Kidney (tissue), 14 donors: ENCODE data around the gene DIS3L2. TPM values are rescaled to one million over a fixed set of nuclear protein-coding genes. Genes with fewer than 3 reads are reported as not detected.

ENCODE experiments used
- DNase-seq, 5 donors: peaks; one replicate each; pipeline ENCODE4 v3.0.0-alpha.2; 2013 to 2020
- FAIRE-seq: peaks from 2 replicates; lab custom pipeline; 2012; peaks lifted over from hg19 to GRCh38; lab: Jason Lieb, UNC
- H3K27ac ChIP-seq, 2 donors: one replicate each; pipeline ENCODE4 v1.7.0; 2013; ENCODE audit warnings: low read depth in 2 of 2, low read length in 2 of 2, inconsistent platforms in 1 of 2
- H3K27me3 ChIP-seq: one replicate; pipeline ENCODE4 v1.7.1; 2013; ENCODE audit warnings: low read length, inconsistent platforms; ENCODE audit not compliant: control insufficient read depth, insufficient read depth
- H3K36me3 ChIP-seq, 3 donors: one replicate each; pipeline versions ENCODE4 v1.7.0 to v1.7.1; 2013; ENCODE audit warnings: low read length in 3 of 3, control low read depth in 1 of 3, inconsistent platforms in 1 of 3; ENCODE audit not compliant: insufficient read depth in 3 of 3, control insufficient read depth in 2 of 3
- H3K4me1 ChIP-seq, 3 donors: one replicate each; pipeline versions ENCODE4 v1.7.0 to v1.7.1; 2013; ENCODE audit warnings: low read length in 3 of 3, inconsistent platforms in 1 of 3, low read depth in 1 of 3; ENCODE audit not compliant: control insufficient read depth in 2 of 3, insufficient read depth in 2 of 3
- H3K4me3 ChIP-seq, 3 donors: one replicate each; pipeline versions ENCODE4 v1.7.0 to v1.8.1; 2013; ENCODE audit warnings: low read length in 3 of 3, control low read depth in 1 of 3, inconsistent platforms in 1 of 3
- H3K9ac ChIP-seq, 3 donors: one replicate each; pipeline versions ENCODE4 v1.7.0 to v1.7.1; 2013; ENCODE audit warnings: low read length in 3 of 3, control low read depth in 1 of 3, inconsistent platforms in 1 of 3
- H3K9me3 ChIP-seq, 3 donors: one replicate each; pipeline versions ENCODE4 v1.7.0 to v1.7.1; 2013; ENCODE audit warnings: low read length in 3 of 3, control low read depth in 1 of 3, inconsistent platforms in 1 of 3; ENCODE audit not compliant: control insufficient read depth in 2 of 3, insufficient read depth in 1 of 3
- CTCF ChIP-seq: IDR thresholded peaks from 3 replicates; pipeline ENCODE4 v1.5.1; 2012; ENCODE audit warnings: mild to moderate bottlenecking, moderate library complexity, borderline replicate concordance; ENCODE audit not compliant: insufficient read depth; ENCODE audit errors: extremely low read depth
- intact Hi-C: fragments of 100-400 bp; cut with DNase I; formaldehyde crosslinking; loops from one replicate; pipeline ENCODE4 v1.11.1; 2022
- polyA plus RNA-seq: library from polyadenylated mRNA; stranded (reverse); fragments of 350-450 nt; fragmentation: Illumina TruSeq; extraction: RNeasy Lipid Tissue Mini Kit (QIAGEN cat#74804); gene quantifications from one replicate; pipeline ENCODE4 v1.2.3, GENCODE V29; 2014; ENCODE audit warnings: low read depth, low replicate concordance; ENCODE audit not compliant: insufficient read depth
- total RNA-seq: library from RNA; stranded (reverse); fragmentation: NEBNext Ultra II Directional; extraction: Animal tissue kit (Norgen Biotek cat#: 25700); gene quantifications from one replicate; pipeline ENCODE4 v1.2.1, GENCODE V29; 2021
- donor health status: control.
- donor health status: control.
- donor health status: control.
- donor health status: control.
- donor health status: control.
- donor health status: DM: yes; HTN: yes; CAD: no.
- donor health status: Normal renal cell carcinoma (clear cell type).

The DIS3L2 gene
- total and polyA plus RNA-seq, 2 donors from 2014 or later = 12.3 to 47.7 TPM

DNA sequence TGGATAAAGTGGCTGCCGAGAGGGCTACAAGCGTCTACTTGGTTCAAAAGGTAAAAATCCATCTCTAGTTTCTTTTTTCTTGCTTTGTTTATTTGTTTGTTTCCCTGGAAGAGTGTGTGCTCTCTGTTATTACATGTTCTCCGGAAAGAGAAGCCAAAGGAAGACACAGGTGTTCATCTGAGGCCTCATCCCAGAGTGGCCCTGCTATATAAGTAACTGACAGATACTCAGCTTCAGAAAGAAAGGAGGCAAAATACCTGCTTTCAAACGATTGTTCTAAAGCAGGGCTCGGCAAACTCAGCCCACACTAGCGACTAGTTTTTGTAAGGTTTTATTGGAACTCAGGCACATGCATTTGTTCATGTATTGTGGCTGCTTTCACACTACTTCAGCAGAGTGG lies 277.1 kb downstream of the DIS3L2 start:
- FAIRE-seq (no peak), DNase-seq (no peak)
- Histone ChIP-seq H3K27me3 (no peaks in the 10 kb centered on the region), H3K4me1 (no peaks in the 10 kb centered on the region), H3K4me3 (no peak overlapping the region), H3K9me3 (no peaks in the 10 kb centered on the region), H3K27ac (no peak overlapping the region), H3K36me3 (peaks cover 0 to 4% (median 2%) of the 10 kb centered on the region in 3 donors), H3K9ac (no peak overlapping the region)
- intact Hi-C loops = no loop called here
- TF ChIP-seq CTCF = no peak

- TF ChIP-seq CTCF = no peak
- no peak for FAIRE-seq
- no peak for DNase-seq
- Histone ChIP-seq H3K27ac (no peak overlapping the region), H3K4me3 (no peak overlapping the region), H3K27me3 (no peaks in the 10 kb centered on the region), H3K4me1 (no peaks in the 10 kb centered on the region), H3K36me3 (peaks cover 0 to 4% (median 2%) of the 10 kb centered on the region in 3 donors), H3K9me3 (no peaks in the 10 kb centered on the region), H3K9ac (no peak overlapping the region)
- intact Hi-C loops = no loop called here
Observed at GRCh38 chr2:232239951-232240681, 278.6 kb downstream of the DIS3L2 start.

GRCh38 chr2:232240906-232241305 lies 279.4 kb downstream of the DIS3L2 start:
- intact Hi-C loops = no loop called here
- peak in 2 of 5 donors; percentile 18 to 39 for DNase-seq
- no peak overlapping the region for H3K4me3 ChIP-seq

More at GRCh38 chr2:232240906-232241305, 279.4 kb downstream of the DIS3L2 start:
- H3K9ac ChIP-seq = no peak overlapping the region
- H3K36me3 ChIP-seq = peaks cover 0 to 4% (median 2%) of the 10 kb centered on the region in 3 donors
- no peaks in the 10 kb centered on the region for H3K9me3 ChIP-seq
- TF ChIP-seq CTCF = no peak
- FAIRE-seq = no peak
- H3K27me3 ChIP-seq = no peaks in the 10 kb centered on the region
- H3K27ac ChIP-seq = no peak overlapping the region
- H3K4me1 ChIP-seq = no peaks in the 10 kb centered on the region
